Stimulated activated memory B cell treated with anti-CD40 and anti-IgM and Interleukin-4, amounts not matched to agents 10 μg/mL and 1 μg/mL and 100 μg/mL, for 72 hours (primary cell): Measurements from ENCODE around the gene KLF2.

Source experiments
- ATAC-seq: fragments of 150-1000 bp; cut with Tn5 transposase; 2 replicates; pipeline ENCODE4 v1.10.0; 2021
- H3K27ac Mint-ChIP-seq: one replicate; pipeline ENCODE4 v1.8.0; 2022; ENCODE audit warnings: mild to moderate bottlenecking, mixed read lengths
- H3K27me3 Mint-ChIP-seq: one replicate; pipeline ENCODE4 v1.8.0; 2022; ENCODE audit warnings: mixed read lengths
- H3K36me3 Mint-ChIP-seq: one replicate; pipeline ENCODE4 v1.8.0; 2022; ENCODE audit warnings: mixed read lengths
- H3K4me1 Mint-ChIP-seq: one replicate; pipeline ENCODE4 v1.8.0; 2022; ENCODE audit warnings: mixed read lengths
- H3K4me3 Mint-ChIP-seq: one replicate; pipeline ENCODE4 v1.8.0; 2022; ENCODE audit warnings: mild to moderate bottlenecking, moderate library complexity, mixed read lengths
- H3K9me3 Mint-ChIP-seq: one replicate; pipeline ENCODE4 v1.8.0; 2022; ENCODE audit warnings: mixed read lengths

Gene KLF2

DNA sequence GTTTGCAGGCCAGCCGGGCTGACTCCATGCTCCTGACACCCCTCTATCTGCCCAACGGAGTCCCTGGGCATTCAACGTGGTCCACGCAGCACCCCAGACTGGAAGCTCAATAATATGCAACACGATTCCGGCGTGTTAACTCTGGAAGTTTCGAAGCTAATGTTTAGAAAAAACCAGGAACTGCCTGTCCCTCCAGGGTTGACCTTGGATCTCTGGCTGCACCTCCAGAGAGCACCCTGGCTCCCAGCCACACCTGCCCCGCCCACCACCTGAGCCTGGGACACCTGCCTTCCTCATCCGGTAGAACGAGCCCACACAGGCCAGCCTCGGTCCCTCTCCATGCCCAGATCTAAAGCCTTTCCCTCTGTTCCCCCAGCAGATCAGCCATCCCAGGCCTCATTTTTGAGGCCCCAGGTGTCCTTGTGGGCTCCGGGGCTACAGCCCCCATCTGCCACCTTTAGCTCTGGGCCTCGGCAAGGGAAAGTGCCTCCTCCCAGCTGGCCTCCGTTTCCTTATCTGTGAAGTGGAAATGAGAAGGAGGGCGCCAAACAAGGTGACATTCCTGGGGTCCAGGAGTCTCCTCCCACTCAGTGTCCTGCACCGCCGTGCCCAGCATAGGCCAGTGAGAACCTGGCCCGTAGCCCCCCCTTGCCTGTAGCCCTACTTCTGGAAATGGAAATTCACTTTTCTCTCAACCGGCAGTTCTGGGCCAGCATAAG, 38.7 kb downstream of the KLF2 start:
- Mint-ChIP-seq H3K27me3 (no peaks in the 10 kb centered on the region), H3K9me3 (no peaks in the 10 kb centered on the region), H3K27ac (no peak overlapping the region), H3K36me3 (peaks cover 43% of the 10 kb centered on the region), H3K4me1 (peaks cover 32% of the 10 kb centered on the region), H3K4me3 (no peak overlapping the region)
- no peak for ATAC-seq

GRCh38 chr19:16363852-16364230, 39.2 kb downstream of the KLF2 start:
- Mint-ChIP-seq H3K9me3 (no peaks in the 10 kb centered on the region), H3K36me3 (peaks cover 42% of the 10 kb centered on the region), H3K4me1 (peaks cover 26% of the 10 kb centered on the region), H3K27ac (no peak overlapping the region), H3K4me3 (no peak overlapping the region), H3K27me3 (no peaks in the 10 kb centered on the region)
- ATAC-seq: no peak

DNA sequence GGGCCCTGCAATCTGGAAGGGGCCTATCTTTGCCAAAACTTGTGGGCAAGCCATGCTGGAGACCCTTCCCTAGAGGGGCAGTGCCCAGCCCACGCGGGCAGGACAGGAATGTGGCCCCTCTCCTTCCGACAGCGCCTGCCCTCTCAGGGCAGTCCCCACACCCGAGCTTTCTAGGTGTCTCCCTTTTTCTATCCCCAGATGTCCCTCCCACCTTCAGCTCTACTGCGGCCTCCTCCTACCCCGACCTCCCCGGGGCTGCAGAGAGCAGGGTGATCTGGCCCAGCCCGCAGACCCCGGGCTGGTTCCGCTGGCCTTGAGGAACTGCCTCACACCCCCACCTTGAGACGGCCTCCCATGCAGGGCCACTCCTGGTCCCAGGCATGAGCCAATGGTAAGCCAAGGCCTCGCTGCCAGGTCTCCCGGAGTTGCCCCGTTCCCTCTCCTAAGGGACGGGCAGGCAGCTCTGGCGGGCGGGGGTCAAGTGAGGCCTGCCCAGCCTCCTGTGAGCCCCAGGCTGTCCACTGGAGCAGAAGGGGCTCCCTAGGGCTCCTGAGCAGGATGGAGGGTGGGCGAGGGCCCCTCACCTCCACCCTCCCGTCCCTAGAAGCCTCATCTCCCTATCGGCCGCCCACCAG, 39.7 kb downstream of the KLF2 start:
- Mint-ChIP-seq H3K27me3 (no peaks in the 10 kb centered on the region), H3K4me3 (no peak overlapping the region), H3K27ac (no peak overlapping the region), H3K36me3 (peaks cover 37% of the 10 kb centered on the region), H3K4me1 (peaks cover 21% of the 10 kb centered on the region), H3K9me3 (no peaks in the 10 kb centered on the region)
- ATAC-seq: no peak

DNA sequence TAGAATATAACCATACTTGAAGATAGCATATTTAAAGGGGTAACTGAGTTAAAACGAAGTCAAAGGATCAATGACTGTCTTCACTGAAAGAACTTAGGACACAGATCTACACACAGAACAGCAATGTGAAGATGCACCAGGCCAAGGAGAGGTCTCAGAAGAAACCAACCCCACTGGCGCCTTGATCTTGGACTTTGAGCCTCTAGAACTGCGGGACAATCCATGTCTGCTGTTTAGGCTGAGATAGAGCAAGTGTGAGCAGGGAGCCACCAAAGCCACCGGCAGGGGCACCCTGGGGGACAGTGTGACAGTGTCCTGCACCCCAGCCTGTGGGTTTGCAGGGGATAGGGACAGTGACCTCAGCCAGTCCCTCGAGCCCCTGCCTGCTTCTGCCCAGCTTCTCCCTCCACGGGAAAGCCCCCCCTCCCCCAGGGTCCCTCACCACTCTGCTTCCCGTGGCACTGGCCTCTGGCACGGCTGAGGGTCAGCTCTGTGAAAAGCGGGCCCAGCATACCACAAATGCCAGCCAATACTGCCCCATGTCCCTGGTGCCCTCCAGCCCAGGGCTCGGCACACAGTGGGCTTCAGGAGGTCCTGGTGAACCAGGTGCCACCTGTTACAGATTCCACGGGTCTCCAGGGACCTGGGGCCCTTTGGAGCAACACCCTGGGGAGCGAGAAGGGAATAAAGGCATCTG, 40.8 kb downstream of the KLF2 start:
- Mint-ChIP-seq H3K27me3 (no peaks in the 10 kb centered on the region), H3K9me3 (no peaks in the 10 kb centered on the region), H3K36me3 (peaks cover 28% of the 10 kb centered on the region), H3K4me3 (peak overlapping the region; percentile 79), H3K4me1 (peaks cover 18% of the 10 kb centered on the region), H3K27ac (no peak overlapping the region)
- ATAC-seq: no peak

- H3K9me3 Mint-ChIP-seq: no peaks in the 10 kb centered on the region
- peaks cover 14% of the 10 kb centered on the region for H3K4me1 Mint-ChIP-seq
- no peak overlapping the region for H3K27ac Mint-ChIP-seq
- H3K4me3 Mint-ChIP-seq: peak overlapping the region; percentile 79
- no peaks in the 10 kb centered on the region for H3K27me3 Mint-ChIP-seq
- ATAC-seq: no peak
- peaks cover 22% of the 10 kb centered on the region for H3K36me3 Mint-ChIP-seq
Measured at GRCh38 chr19:16366056-16366432, 41.4 kb downstream of the KLF2 start.

DNA sequence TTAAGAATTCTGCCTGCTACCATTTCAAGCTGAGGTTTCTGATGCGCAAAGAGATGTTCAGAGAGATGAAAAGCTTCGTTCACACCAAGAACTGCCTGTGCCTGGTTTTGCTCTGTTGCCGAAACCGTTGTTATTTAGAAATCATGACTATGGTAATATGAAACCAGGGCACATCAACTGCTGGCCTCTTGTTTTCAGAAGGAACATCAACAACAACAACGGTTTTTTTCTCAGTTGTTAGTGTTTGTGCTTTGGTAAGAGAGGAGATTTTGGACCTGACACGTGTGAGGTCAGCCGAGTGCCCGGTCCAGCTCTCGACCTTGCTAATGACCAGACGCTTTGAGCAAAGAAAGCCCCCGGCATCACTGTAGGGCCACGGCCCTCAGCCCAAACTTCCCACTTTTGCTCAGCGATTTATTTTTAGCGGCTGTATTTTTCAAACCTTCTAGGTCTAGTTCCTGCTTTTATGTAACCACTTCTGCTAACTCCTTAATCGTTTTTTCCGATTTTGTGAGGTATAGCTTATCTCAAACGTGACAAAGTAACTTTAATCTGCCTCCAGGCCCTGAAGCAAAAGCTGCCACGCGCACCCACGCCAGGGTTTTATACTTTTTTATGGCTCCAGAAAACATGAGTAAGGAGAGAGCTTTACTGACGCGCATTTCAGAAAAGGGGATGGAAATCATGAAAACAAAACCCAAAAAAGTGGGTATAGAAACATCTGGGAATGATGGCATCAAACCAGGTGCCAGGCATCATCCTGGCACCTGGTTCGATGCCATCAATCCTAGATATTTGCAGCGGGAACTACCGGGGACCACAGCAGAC, 42.0 kb downstream of the KLF2 start:
- no peaks in the 10 kb centered on the region for H3K9me3 Mint-ChIP-seq
- peaks cover 16% of the 10 kb centered on the region for H3K36me3 Mint-ChIP-seq
- H3K27ac Mint-ChIP-seq: no peak overlapping the region
- ATAC-seq: peak; percentile 73
- peaks cover 8% of the 10 kb centered on the region for H3K4me1 Mint-ChIP-seq
- H3K27me3 Mint-ChIP-seq: no peaks in the 10 kb centered on the region
- peak overlapping the region; percentile 79 for H3K4me3 Mint-ChIP-seq

GRCh38 chr19:16367261-16367683, 42.6 kb downstream of the KLF2 start:
- Mint-ChIP-seq H3K4me1 (peaks cover 2% of the 10 kb centered on the region), H3K9me3 (no peaks in the 10 kb centered on the region), H3K27ac (no peak overlapping the region), H3K27me3 (no peaks in the 10 kb centered on the region), H3K36me3 (peaks cover 11% of the 10 kb centered on the region), H3K4me3 (peak overlapping the region; percentile 79)
- peak; percentile 73 for ATAC-seq

- peaks cover 4% of the 10 kb centered on the region for H3K4me1 Mint-ChIP-seq
- no peaks in the 10 kb centered on the region for H3K9me3 Mint-ChIP-seq
- H3K4me3 Mint-ChIP-seq: no peak overlapping the region
- no peaks in the 10 kb centered on the region for H3K27me3 Mint-ChIP-seq
- no peak for ATAC-seq
- no peak overlapping the region for H3K27ac Mint-ChIP-seq
- peaks cover 8% of the 10 kb centered on the region for H3K36me3 Mint-ChIP-seq
Measured at GRCh38 chr19:16368385-16369305, 44.0 kb downstream of the KLF2 start.

- no peaks in the 10 kb centered on the region for H3K9me3 Mint-ChIP-seq
- peaks cover 11% of the 10 kb centered on the region for H3K4me1 Mint-ChIP-seq
- H3K27ac Mint-ChIP-seq: no peak overlapping the region
- H3K27me3 Mint-ChIP-seq: no peaks in the 10 kb centered on the region
- H3K36me3 Mint-ChIP-seq: peaks cover 11% of the 10 kb centered on the region
- no peak overlapping the region for H3K4me3 Mint-ChIP-seq
- ATAC-seq: no peak
Measured at GRCh38 chr19:16369306-16369663, 44.7 kb downstream of the KLF2 start.

DNA sequence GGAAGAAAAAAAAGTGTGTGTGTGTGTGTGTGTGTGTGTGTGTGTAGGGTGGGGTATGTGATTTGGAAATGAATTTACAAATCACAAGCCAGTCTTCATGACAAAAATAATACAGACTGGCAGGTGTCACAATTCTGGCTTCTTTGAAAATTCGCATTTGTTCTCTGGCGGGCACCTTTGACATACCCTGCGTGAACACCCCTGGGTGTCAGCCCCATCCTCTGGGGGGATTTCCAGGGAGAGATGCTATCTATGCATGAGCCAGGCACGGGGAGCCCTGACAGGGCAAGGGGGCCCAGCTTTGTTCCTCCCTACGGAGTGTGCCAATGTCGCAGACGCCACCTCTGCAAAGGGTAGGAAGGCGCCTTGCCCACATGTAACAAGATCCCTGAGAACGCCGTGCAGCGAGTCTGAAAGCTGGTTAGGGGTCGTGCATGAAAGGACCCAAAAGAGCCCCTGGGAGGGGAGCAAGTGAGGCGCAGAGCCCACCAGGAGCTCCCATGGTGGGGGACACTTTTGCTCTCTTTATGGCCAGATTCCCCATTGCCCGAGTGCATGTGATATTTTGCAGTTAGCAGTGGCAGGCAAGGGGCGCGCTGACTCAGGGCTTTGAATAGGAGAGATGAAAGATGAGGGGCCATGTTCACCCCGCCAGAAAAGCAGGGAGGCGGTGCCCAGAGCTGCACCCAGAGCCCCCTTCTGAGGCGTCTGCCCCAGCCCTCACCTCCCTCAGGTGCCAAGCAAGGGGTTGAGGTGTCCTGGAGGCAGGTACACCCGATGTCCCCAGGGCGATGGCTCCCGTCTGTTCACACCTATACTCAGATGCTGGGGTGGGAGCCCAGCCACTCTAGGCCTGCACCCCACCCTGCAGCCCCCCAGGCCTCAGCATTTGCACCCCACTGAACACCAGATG, 45.3 kb downstream of the KLF2 start:
- no peak overlapping the region for H3K4me3 Mint-ChIP-seq
- no peaks in the 10 kb centered on the region for H3K27me3 Mint-ChIP-seq
- H3K9me3 Mint-ChIP-seq: no peaks in the 10 kb centered on the region
- no peak overlapping the region for H3K27ac Mint-ChIP-seq
- H3K36me3 Mint-ChIP-seq: peaks cover 17% of the 10 kb centered on the region
- ATAC-seq: no peak
- peaks cover 17% of the 10 kb centered on the region for H3K4me1 Mint-ChIP-seq

GRCh38 chr19:16370641-16371391, 46.2 kb downstream of the KLF2 start:
- Mint-ChIP-seq H3K27me3 (no peaks in the 10 kb centered on the region), H3K27ac (no peak overlapping the region), H3K36me3 (peaks cover 26% of the 10 kb centered on the region), H3K4me3 (peak overlapping the region; percentile 65), H3K4me1 (peaks cover 26% of the 10 kb centered on the region), H3K9me3 (no peaks in the 10 kb centered on the region)
- no peak for ATAC-seq

GRCh38 chr19:16371540-16371986, 46.9 kb downstream of the KLF2 start:
- Mint-ChIP-seq H3K27ac (no peak overlapping the region), H3K4me1 (peaks cover 34% of the 10 kb centered on the region), H3K36me3 (peaks cover 33% of the 10 kb centered on the region), H3K4me3 (peak overlapping the region; percentile 65), H3K9me3 (no peaks in the 10 kb centered on the region), H3K27me3 (no peaks in the 10 kb centered on the region)
- peak; percentile 89 for ATAC-seq
